ENCODE results near the gene LRRN4CL. TPM values are rescaled to one million over a fixed set of nuclear protein-coding genes. Genes with fewer than 3 reads are reported as not detected.

The LRRN4CL gene
- total and polyA plus RNA-seq, 9 of the 15 experiments (the other 6 are each of a cell fraction or from before 2014, with no cell fraction given): 0.03 to 0.11 (median 0.05) TPM; not detected in 4

DNA sequence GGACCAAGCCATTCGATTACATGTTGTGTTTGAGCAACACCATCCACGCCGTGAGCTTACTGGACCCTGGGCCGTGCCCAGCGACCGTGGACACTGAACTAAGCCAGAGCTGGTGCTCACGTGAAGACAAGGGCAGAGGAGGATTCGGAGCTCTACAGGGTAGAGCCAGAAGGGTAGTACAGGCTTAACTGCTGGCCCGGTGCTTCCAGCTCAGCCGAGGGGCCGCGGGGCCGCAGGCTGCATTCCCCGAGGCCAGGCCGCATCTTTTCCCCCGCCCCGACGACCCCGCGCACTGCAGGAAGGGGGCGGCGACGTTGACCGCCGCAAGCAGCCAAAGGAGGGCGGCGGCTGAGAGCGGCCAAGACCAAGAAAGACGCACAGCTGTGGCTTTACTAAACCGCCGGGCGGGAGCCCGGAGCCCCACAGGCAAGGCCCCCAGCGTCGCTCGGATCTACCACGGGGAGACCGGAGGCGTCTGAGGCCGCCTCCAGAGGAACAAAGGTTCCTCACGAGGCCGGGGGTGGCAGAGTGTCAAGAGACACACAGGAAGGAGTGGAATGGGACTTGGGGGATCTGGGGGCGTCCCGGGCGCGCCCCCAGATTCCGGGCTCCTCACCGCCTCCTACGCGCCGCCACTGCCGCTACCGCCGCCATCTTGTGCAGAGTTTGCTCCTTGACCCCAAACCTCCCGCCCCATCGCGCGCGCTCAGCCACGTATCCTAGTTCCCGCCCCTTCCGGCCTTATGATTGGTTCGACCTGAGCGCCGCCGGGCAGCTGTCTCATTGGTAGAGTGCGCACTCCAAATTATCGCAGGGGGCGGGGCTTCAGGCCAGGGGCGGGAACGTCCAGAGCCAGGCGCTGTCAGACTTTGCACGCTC is 43.1 kb downstream of the LRRN4CL start, which contains the start of gene GANAB (continued):
- TF ChIP-seq ASH1L (IDR thresholded peaks at IDR 0.05; ENCODE audit: borderline replicate concordance, low read depth, partially characterized antibody) (no peak), EZH2 (IDR thresholded peaks at IDR 0.05; ENCODE audit: borderline replicate concordance, low read depth, low read length) (no peak), ERF (CRISPR knock-in tag; IDR thresholded peaks at IDR 0.05) (peak; percentile 73; the same call in 1 of the 2 replicates), ZNF778 (CRISPR knock-in tag; IDR thresholded peaks at IDR 0.05) (no peak), CREB1 (IDR thresholded peaks at IDR 0.05) (peak; percentile 86), CREB1 (CRISPR knock-in tag; IDR thresholded peaks at IDR 0.05) (peak; percentile 86), ZNF431 (CRISPR knock-in tag; IDR thresholded peaks at IDR 0.05) (no peak), ZNF408 (CRISPR knock-in tag; IDR thresholded peaks at IDR 0.05; ENCODE audit: low read depth) (no peak), ZNF24 (IDR thresholded peaks at IDR 0.05) (no peak), ARNT (IDR thresholded peaks at IDR 0.05) (no peak), SMAD2 (IDR thresholded peaks at IDR 0.05; ENCODE audit: low read depth, low read length) (no peak), HEY1 (CRISPR knock-in tag; IDR thresholded peaks at IDR 0.05; ENCODE audit: borderline replicate concordance) (peak; percentile 42; the same call in 1 of the 2 replicates), TFAM (CRISPR knock-in tag; conservative IDR thresholded peaks at IDR 0.05) (no peak), RBFOX2 (IDR thresholded peaks at IDR 0.05; ENCODE audit: low read depth, low read length) (peak; percentile 97), KLF1 (tag; IDR thresholded peaks at IDR 0.05) (no peak), ARHGAP35 (IDR thresholded peaks at IDR 0.05; ENCODE audit: partially characterized antibody) (no peak), RBM14 (IDR thresholded peaks at IDR 0.05; ENCODE audit: borderline replicate concordance, insufficient read depth, low read depth, low read length) (peak; percentile 92; the same call in 1 of the 2 replicates), ELF1 (tag; IDR thresholded peaks at IDR 0.05) (no peak), ZNF395 (CRISPR knock-in tag; IDR thresholded peaks at IDR 0.05) (0 out of 2 replicates have a peak, but pooled peaks have one; percentile 18), PML (IDR thresholded peaks at IDR 0.05; ENCODE audit: low read length) (peak; percentile 82; the same call in 1 of the 2 replicates)
- TF ChIP-seq, protein P1, sequence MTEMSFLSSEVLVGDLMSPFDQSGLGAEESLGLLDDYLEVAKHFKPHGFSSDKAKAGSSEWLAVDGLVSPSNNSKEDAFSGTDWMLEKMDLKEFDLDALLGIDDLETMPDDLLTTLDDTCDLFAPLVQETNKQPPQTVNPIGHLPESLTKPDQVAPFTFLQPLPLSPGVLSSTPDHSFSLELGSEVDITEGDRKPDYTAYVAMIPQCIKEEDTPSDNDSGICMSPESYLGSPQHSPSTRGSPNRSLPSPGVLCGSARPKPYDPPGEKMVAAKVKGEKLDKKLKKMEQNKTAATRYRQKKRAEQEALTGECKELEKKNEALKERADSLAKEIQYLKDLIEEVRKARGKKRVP (CRISPR knock-in tag; IDR thresholded peaks at IDR 0.05): peak; percentile 66; the same call in 1 of the 2 replicates
- TF ChIP-seq, protein P2, sequence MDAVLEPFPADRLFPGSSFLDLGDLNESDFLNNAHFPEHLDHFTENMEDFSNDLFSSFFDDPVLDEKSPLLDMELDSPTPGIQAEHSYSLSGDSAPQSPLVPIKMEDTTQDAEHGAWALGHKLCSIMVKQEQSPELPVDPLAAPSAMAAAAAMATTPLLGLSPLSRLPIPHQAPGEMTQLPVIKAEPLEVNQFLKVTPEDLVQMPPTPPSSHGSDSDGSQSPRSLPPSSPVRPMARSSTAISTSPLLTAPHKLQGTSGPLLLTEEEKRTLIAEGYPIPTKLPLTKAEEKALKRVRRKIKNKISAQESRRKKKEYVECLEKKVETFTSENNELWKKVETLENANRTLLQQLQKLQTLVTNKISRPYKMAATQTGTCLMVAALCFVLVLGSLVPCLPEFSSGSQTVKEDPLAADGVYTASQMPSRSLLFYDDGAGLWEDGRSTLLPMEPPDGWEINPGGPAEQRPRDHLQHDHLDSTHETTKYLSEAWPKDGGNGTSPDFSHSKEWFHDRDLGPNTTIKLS (IDR thresholded peaks at IDR 0.05; ENCODE audit: borderline replicate concordance, low read depth): peak; percentile 86
- TF ChIP-seq, protein P3, sequence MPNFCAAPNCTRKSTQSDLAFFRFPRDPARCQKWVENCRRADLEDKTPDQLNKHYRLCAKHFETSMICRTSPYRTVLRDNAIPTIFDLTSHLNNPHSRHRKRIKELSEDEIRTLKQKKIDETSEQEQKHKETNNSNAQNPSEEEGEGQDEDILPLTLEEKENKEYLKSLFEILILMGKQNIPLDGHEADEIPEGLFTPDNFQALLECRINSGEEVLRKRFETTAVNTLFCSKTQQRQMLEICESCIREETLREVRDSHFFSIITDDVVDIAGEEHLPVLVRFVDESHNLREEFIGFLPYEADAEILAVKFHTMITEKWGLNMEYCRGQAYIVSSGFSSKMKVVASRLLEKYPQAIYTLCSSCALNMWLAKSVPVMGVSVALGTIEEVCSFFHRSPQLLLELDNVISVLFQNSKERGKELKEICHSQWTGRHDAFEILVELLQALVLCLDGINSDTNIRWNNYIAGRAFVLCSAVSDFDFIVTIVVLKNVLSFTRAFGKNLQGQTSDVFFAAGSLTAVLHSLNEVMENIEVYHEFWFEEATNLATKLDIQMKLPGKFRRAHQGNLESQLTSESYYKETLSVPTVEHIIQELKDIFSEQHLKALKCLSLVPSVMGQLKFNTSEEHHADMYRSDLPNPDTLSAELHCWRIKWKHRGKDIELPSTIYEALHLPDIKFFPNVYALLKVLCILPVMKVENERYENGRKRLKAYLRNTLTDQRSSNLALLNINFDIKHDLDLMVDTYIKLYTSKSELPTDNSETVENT (CRISPR knock-in tag; IDR thresholded peaks at IDR 0.05): peak; percentile 75; the same call in 1 of the 2 replicates

Measured in K562 (cell line).